ENCODE data around the gene CDH4. TPM values are rescaled to one million over a fixed set of nuclear protein-coding genes. Genes with fewer than 3 reads are reported as not detected.

CDH4 gene
- total and polyA plus RNA-seq, 2 donors (not counting 1 experiment from before 2014, with no cell fraction given): not detected

GRCh38 chr20:61263084-61263695, 11.1 kb downstream of the CDH4 start:
- Histone ChIP-seq H2AFZ (ENCODE audit: insufficient read depth, low read depth, low read length, poor library complexity, severe bottlenecking) (no peak overlapping the region), H3K4me3 (ENCODE audit: control extremely low read depth in 1 of 5, extremely low read depth in 1 of 5, insufficient read depth in 1 of 5, low read depth in 2 of 5, low read length in 4 of 5) (no peak overlapping the region), H3K27ac (ENCODE audit: low read length in 2 of 2) (no peak overlapping the region), H3K36me3 (replicated peaks in 1 of 2; ENCODE audit: control extremely low read depth in 1 of 2, control insufficient read depth in 1 of 2, extremely low read depth in 1 of 2, insufficient read depth in 2 of 2, low read length in 1 of 2) (no peaks in the 10 kb centered on the region), H4K20me1 (ENCODE audit: control insufficient read depth, insufficient read depth, low read length, poor library complexity, severe bottlenecking) (no peaks in the 10 kb centered on the region), H3K4me2 (replicated peaks; ENCODE audit: low read depth, low read length, poor library complexity, severe bottlenecking) (no peak overlapping the region), H3K9me3 (ENCODE audit: control extremely low read depth in 1 of 3, control insufficient read depth in 2 of 3, insufficient read depth in 1 of 3, low read length in 2 of 3) (peaks cover 0 to 9% (median 0%) of the 10 kb centered on the region in 3 donors), H3K9ac (ENCODE audit: low read length) (no peak overlapping the region), H3K27me3 (replicated peaks in 1 of 4; ENCODE audit: control extremely low read depth in 1 of 4, control insufficient read depth in 3 of 4, insufficient read depth in 4 of 4, low read length in 3 of 4) (no peaks in the 10 kb centered on the region), H3K4me1 (ENCODE audit: control insufficient read depth in 2 of 2, insufficient read depth in 2 of 2, low read length in 2 of 2) (no peaks in the 10 kb centered on the region), H3K79me2 (ENCODE audit: control insufficient read depth, insufficient read depth, low read length) (no peaks in the 10 kb centered on the region)
- Mint-ChIP-seq H3K27ac (no peak overlapping the region), H3K4me1 (no peaks in the 10 kb centered on the region), H3K27me3 (no peaks in the 10 kb centered on the region), H3K4me3 (no peak overlapping the region), H3K9me3 (ENCODE audit: insufficient read depth) (peaks cover 4% of the 10 kb centered on the region)
- ChIA-PET POLR2A (no interaction called here), CTCF (no interaction called here)
- no peak for TF ChIP-seq EZH2 (IDR thresholded peaks at IDR 0.05; ENCODE audit: borderline replicate concordance, insufficient read depth, low read depth, low read length, poor library complexity, severe bottlenecking)
- peak; percentile 56 for TF ChIP-seq CTCF (IDR thresholded peaks at IDR 0.05)
- DNase-seq: no peak
- intact Hi-C loops (cut with micrococcal nuclease): no loop called here
- WGBS (ENCODE audit: insufficient coverage): 34% methylated on average over 5 of the region's 10 CpGs
- ATAC-seq (ENCODE audit: low read depth): no peak

GRCh38 chr20:61263938-61264337, 11.9 kb downstream of the CDH4 start:
- no peak overlapping the region for H3K4me2 ChIP-seq (replicated peaks; ENCODE audit: low read depth, low read length, poor library complexity, severe bottlenecking)
- Mint-ChIP-seq H3K27me3 (no peaks in the 10 kb centered on the region), H3K9me3 (ENCODE audit: insufficient read depth) (no peaks in the 10 kb centered on the region), H3K27ac (no peak overlapping the region), H3K4me3 (no peak overlapping the region), H3K4me1 (no peaks in the 10 kb centered on the region)
- DNase-seq (no peak), ATAC-seq (ENCODE audit: low read depth) (no peak)
- no peak overlapping the region for H3K27ac ChIP-seq (ENCODE audit: low read length in 2 of 2)
- H3K79me2 ChIP-seq (ENCODE audit: control insufficient read depth, insufficient read depth, low read length): no peaks in the 10 kb centered on the region
- WGBS (ENCODE audit: insufficient coverage): 82% methylated on average over 5 of the region's 9 CpGs
- H2AFZ ChIP-seq (ENCODE audit: insufficient read depth, low read depth, low read length, poor library complexity, severe bottlenecking): no peak overlapping the region
- intact Hi-C loops (cut with micrococcal nuclease): no loop called here
- POLR2A ChIA-PET: no interaction called here
- H3K9ac ChIP-seq (ENCODE audit: low read length): no peak overlapping the region
- no peaks in the 10 kb centered on the region for H4K20me1 ChIP-seq (ENCODE audit: control insufficient read depth, insufficient read depth, low read length, poor library complexity, severe bottlenecking)
- no peaks in the 10 kb centered on the region for H3K27me3 ChIP-seq (replicated peaks in 1 of 4; ENCODE audit: control extremely low read depth in 1 of 4, control insufficient read depth in 3 of 4, insufficient read depth in 4 of 4, low read length in 3 of 4)
- no peak for TF ChIP-seq CTCF (IDR thresholded peaks at IDR 0.05)
- no peak for TF ChIP-seq EZH2 (IDR thresholded peaks at IDR 0.05; ENCODE audit: borderline replicate concordance, insufficient read depth, low read depth, low read length, poor library complexity, severe bottlenecking)
- H3K4me1 ChIP-seq (ENCODE audit: control insufficient read depth in 2 of 2, insufficient read depth in 2 of 2, low read length in 2 of 2): no peaks in the 10 kb centered on the region
- no peaks in the 10 kb centered on the region for H3K36me3 ChIP-seq (replicated peaks in 1 of 2; ENCODE audit: control extremely low read depth in 1 of 2, control insufficient read depth in 1 of 2, extremely low read depth in 1 of 2, insufficient read depth in 2 of 2, low read length in 1 of 2)
- no peak overlapping the region for H3K4me3 ChIP-seq (ENCODE audit: control extremely low read depth in 1 of 5, extremely low read depth in 1 of 5, insufficient read depth in 1 of 5, low read depth in 2 of 5, low read length in 4 of 5)
- CTCF ChIA-PET: no interaction called here
- peaks cover 0 to 14% (median 0%) of the 10 kb centered on the region in 3 donors for H3K9me3 ChIP-seq (ENCODE audit: control extremely low read depth in 1 of 3, control insufficient read depth in 2 of 3, insufficient read depth in 1 of 3, low read length in 2 of 3)

All from B cell (primary cell).